GM23338 (cell line): ENCODE data around the gene MAPK8.
A peak's percentile ranks its signal among the peaks of the same experiment; 100 is the strongest.

Experiments
- CREB1 ChIP-seq: fragments of 250-450 bp; sonication (Bioruptor Pico); IDR thresholded peaks from 2 replicates; pipeline ENCODE4 v1.5.0; 2020; ENCODE audit warnings: low read depth, mild to moderate bottlenecking, moderate library complexity
- EZH2 ChIP-seq: fragments of 200-600 bp; sonication (generic); IDR thresholded peaks from one replicate; pipeline ENCODE4 v1.8.0; 2017; ENCODE audit warnings: antibody characterized with exemption, mild to moderate bottlenecking, low read depth; ENCODE audit not compliant: unreplicated experiment
- EZH2phosphoT487 ChIP-seq: fragments of 200-600 bp; sonication (generic); IDR thresholded peaks from one replicate; pipeline ENCODE4 v1.8.1; 2018; ENCODE audit warnings: antibody characterized with exemption; ENCODE audit not compliant: unreplicated experiment
- POLR2AphosphoS5 ChIP-seq: IDR thresholded peaks from 2 replicates; pipeline ENCODE4 v1.6.1; 2016; ENCODE audit warnings: antibody characterized with exemption, low read depth
- ZNF331 ChIP-seq: fragments of 250-450 bp; sonication (Bioruptor Pico); IDR thresholded peaks from 2 replicates; pipeline ENCODE4 v1.5.0; 2020; ENCODE audit warnings: low read depth, mild to moderate bottlenecking, moderate library complexity
- TF ChIP-seq, protein P1 (sequence below), 2 experiments: fragments of 200-600 bp in 1 of 2; sonication (generic) in 1 of 2; conservative IDR thresholded peaks; 2 replicates each; pipeline versions ENCODE4 v1.5.1 to v1.6.1; 2016 to 2017; ENCODE audit warnings: antibody characterized with exemption in 2 of 2, low read depth in 2 of 2, mild to moderate bottlenecking in 2 of 2, moderate library complexity in 1 of 2
- TF ChIP-seq, protein P2 (sequence below): IDR thresholded peaks from 2 replicates; pipeline ENCODE4 v1.6.1; 2016; ENCODE audit warnings: antibody characterized with exemption

DNA sequence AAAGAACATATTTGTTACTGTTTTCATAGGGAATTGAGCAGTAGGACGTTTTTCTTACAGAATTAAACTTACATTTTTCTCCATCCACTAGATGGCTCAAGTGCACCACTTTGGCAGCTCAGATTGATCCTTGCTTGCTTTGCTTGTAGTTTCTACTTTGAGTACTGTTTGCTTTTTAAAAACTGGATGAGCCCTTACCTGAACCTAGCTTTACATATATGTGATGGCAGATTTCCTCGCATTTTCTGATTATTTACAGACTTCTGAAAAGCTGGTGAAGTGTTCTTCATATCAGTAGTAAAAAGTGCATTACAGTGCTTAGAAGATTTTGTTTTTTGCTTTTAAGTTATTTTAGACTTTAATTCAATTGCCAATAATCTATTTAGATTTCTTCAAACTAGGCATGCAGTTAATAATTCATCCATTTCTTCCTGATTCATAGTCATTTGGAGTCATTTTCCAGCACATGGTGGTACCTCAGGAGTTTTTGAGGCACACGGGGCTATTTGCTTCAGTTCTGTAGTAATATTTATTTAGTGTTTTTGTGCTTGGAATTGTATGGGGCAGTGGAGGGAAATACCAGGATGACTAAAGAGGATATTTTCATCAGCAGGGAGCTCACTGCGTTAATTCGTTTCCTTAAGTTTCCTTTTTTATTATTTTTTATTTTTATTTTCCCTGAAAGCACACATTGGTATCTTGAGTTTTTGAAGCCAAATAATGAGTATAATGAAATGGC, 57.3 kb downstream of the MAPK8 start:
- TF ChIP-seq, protein P1, sequence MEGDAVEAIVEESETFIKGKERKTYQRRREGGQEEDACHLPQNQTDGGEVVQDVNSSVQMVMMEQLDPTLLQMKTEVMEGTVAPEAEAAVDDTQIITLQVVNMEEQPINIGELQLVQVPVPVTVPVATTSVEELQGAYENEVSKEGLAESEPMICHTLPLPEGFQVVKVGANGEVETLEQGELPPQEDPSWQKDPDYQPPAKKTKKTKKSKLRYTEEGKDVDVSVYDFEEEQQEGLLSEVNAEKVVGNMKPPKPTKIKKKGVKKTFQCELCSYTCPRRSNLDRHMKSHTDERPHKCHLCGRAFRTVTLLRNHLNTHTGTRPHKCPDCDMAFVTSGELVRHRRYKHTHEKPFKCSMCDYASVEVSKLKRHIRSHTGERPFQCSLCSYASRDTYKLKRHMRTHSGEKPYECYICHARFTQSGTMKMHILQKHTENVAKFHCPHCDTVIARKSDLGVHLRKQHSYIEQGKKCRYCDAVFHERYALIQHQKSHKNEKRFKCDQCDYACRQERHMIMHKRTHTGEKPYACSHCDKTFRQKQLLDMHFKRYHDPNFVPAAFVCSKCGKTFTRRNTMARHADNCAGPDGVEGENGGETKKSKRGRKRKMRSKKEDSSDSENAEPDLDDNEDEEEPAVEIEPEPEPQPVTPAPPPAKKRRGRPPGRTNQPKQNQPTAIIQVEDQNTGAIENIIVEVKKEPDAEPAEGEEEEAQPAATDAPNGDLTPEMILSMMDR (conservative IDR thresholded peaks at IDR 0.05; ENCODE audit: low read depth in 2 of 2) = peak; percentile 79 to 80
- no peak for TF ChIP-seq POLR2AphosphoS5
- TF ChIP-seq, protein P2, sequence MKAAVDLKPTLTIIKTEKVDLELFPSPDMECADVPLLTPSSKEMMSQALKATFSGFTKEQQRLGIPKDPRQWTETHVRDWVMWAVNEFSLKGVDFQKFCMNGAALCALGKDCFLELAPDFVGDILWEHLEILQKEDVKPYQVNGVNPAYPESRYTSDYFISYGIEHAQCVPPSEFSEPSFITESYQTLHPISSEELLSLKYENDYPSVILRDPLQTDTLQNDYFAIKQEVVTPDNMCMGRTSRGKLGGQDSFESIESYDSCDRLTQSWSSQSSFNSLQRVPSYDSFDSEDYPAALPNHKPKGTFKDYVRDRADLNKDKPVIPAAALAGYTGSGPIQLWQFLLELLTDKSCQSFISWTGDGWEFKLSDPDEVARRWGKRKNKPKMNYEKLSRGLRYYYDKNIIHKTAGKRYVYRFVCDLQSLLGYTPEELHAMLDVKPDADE = no peak
- no peak for TF ChIP-seq EZH2
- no peak for TF ChIP-seq ZNF331
- no peak for TF ChIP-seq EZH2phosphoT487
- TF ChIP-seq CREB1 (CRISPR knock-in tag) = no peak
